HepG2 (cell line): ENCODE data around the gene ABCG2. TPM values are rescaled to one million over a fixed set of nuclear protein-coding genes. Genes with fewer than 3 reads are reported as not detected.

ENCODE experiments used
- ATAC-seq: fragments of 200-7000 bp; cut with Tn5 transposase; 3 replicates; pipeline ENCODE4 v1.9.1; 2020; ENCODE audit warnings: mild to moderate bottlenecking, moderate library complexity
- BruUV-seq: library from RNA; stranded (reverse); fragments of 400-500 nt; replicated peaks from 2 replicates; lab custom pipeline; 2021; lab: Mats Ljungman, UMichigan
- CTCF ChIA-PET: fragments of 300-600 bp; formaldehyde crosslinking; extraction: SDS; loops from one replicate; lab custom pipeline; 2021; ENCODE audit warnings: low total read pairs, inconsistent platforms, low intra/inter-chr PET ratio; lab: Yijun Ruan, JAX
- POLR2A ChIA-PET: fragments of 350-600 bp; sonication (Branson Sonifier 250); formaldehyde crosslinking; loops from one replicate; lab custom pipeline; 2020; ENCODE audit warnings: antibody characterized with exemption, inconsistent platforms; lab: Yijun Ruan, JAX
- DNase-seq: peaks from one replicate; pipeline ENCODE4 v3.0.0-alpha.2; 2015; ENCODE audit warnings: low spot score
- FAIRE-seq: peaks from 3 replicates; lab custom pipeline; 2011; peaks lifted over from hg19 to GRCh38; lab: Jason Lieb, UNC
- H2AFZ ChIP-seq: one replicate; pipeline ENCODE4 v1.6.1; 2011; ENCODE audit warnings: low read length, inconsistent platforms
- H3K27ac ChIP-seq: fragments of 300-600 bp; 3 replicates; pipeline ENCODE4 v1.8.0; 2011; ENCODE audit warnings: mixed run types, mild to moderate bottlenecking, mixed read lengths, low read length, inconsistent platforms; ENCODE audit not compliant: insufficient read depth; ENCODE audit errors: extremely low read length
- H3K27me3 ChIP-seq, 2 experiments: fragments of 200-600 bp in 1 of 2; 2 replicates in 1 of 2; 3 replicates in 1 of 2; pipeline versions ENCODE4 v1.6.0 to v1.8.0; 2011; ENCODE audit warnings: low read length in 2 of 2, mild to moderate bottlenecking in 2 of 2, moderate library complexity in 2 of 2, inconsistent platforms in 1 of 2; ENCODE audit not compliant: insufficient read depth in 2 of 2, control insufficient read depth in 1 of 2
- H3K36me3 ChIP-seq, 2 experiments: fragments of 200-600 bp in 1 of 2; replicated peaks in 1 of 2; 2 replicates in 1 of 2; 3 replicates in 1 of 2; pipeline versions ENCODE4 v1.5.1 to v1.8.0; 2011; ENCODE audit warnings: low read length in 2 of 2, inconsistent platforms in 1 of 2; ENCODE audit not compliant: insufficient read depth in 2 of 2, control insufficient read depth in 1 of 2
- H3K4me1 ChIP-seq: 2 replicates; pipeline ENCODE4 v1.5.1; 2012; ENCODE audit warnings: low read length, inconsistent platforms; ENCODE audit not compliant: insufficient read depth
- H3K4me2 ChIP-seq: 2 replicates; pipeline ENCODE4 v1.6.0; 2011; ENCODE audit warnings: low read depth, low read length, inconsistent platforms
- H3K4me3 ChIP-seq, 3 experiments: fragments of 200-600 bp in 1 of 3; sonication (generic), shearing (Covaris generic) in 1 of 3; replicated peaks in 1 of 3; 2 replicates each; pipeline ENCODE4 v1.5.1; 2011 to 2016; ENCODE audit warnings: low read length in 3 of 3, inconsistent platforms in 2 of 3, low read depth in 2 of 3, mild to moderate bottlenecking in 2 of 3, control low read depth in 1 of 3, mixed read lengths in 1 of 3; ENCODE audit not compliant: insufficient read depth in 1 of 3
- H3K79me2 ChIP-seq: one replicate; pipeline ENCODE4 v1.6.1; 2011; ENCODE audit warnings: low read length, inconsistent platforms; ENCODE audit not compliant: insufficient read depth
- H3K9ac ChIP-seq: 2 replicates; pipeline ENCODE4 v1.6.0; 2011; ENCODE audit warnings: mild to moderate bottlenecking, low read depth, low read length, inconsistent platforms; ENCODE audit not compliant: insufficient read depth
- H3K9me3 ChIP-seq: 2 replicates; pipeline ENCODE4 v1.5.1; 2012; ENCODE audit warnings: mild to moderate bottlenecking, low read length
- H4K20me1 ChIP-seq: 2 replicates; pipeline ENCODE4 v1.6.0; 2011; ENCODE audit warnings: inconsistent platforms, mild to moderate bottlenecking, low read length, moderate library complexity; ENCODE audit not compliant: insufficient read depth
- KAT7 ChIP-seq: IDR thresholded peaks from 2 replicates; pipeline ENCODE4 v1.6.1; 2018; ENCODE audit warnings: borderline replicate concordance, missing compliant biosample characterization
- KMT2A ChIP-seq: sonication (generic); formaldehyde crosslinking; IDR thresholded peaks from 2 replicates; pipeline ENCODE4 v1.4.0; 2020; ENCODE audit warnings: missing genetic modification reagents
- NFE2 ChIP-seq: sonication (generic); formaldehyde crosslinking; IDR thresholded peaks from 2 replicates; pipeline ENCODE4 v1.4.0; 2020; ENCODE audit warnings: missing genetic modification reagents
- PAWR ChIP-seq: sonication (generic); formaldehyde crosslinking; IDR thresholded peaks from 2 replicates; pipeline ENCODE4 v1.4.0; 2020; ENCODE audit warnings: missing genetic modification reagents, mild to moderate bottlenecking, borderline replicate concordance
- RAD51 ChIP-seq: fragments of 450-650 bp; IDR thresholded peaks from 2 replicates; pipeline ENCODE4 v1.6.1; 2016; ENCODE audit warnings: borderline replicate concordance
- ZNF713 ChIP-seq: sonication (generic); formaldehyde crosslinking; IDR thresholded peaks from 2 replicates; pipeline ENCODE4 v1.4.0; 2020; ENCODE audit warnings: mild to moderate bottlenecking, missing genetic modification reagents
- WGBS: methylation state at CpG from one replicate; pipeline ENCODE4 v1.1.6; 2017; ENCODE audit warnings: low lambda C conversion rate; 5-methylcytosine and 5-hydroxymethylcytosine counted together
- in situ Hi-C: cut with HindIII; loops from 2 replicates; pipeline ENCODE4 v1.10.0; 2017; ENCODE audit warnings: low pct_unique_long_range_greater_than_20kb; ENCODE audit not compliant: extremely low pct_ligation_motif_present
- intact Hi-C: fragments of 100-400 bp; cut with micrococcal nuclease; formaldehyde crosslinking; loops from one replicate; pipeline ENCODE4 v1.10.0; 2022; ENCODE audit not compliant: unreplicated experiment
- polyA plus RNA-seq, 8 experiments: library from polyadenylated mRNA; depleted of rRNA in 3 of 8; stranded (reverse) in 7 of 8; unstranded in 1 of 8; fragments of >200 nt; fragmentation: Illumina TruSeq in 4 of 8; extraction: Trizol in 4 of 8; gene quantifications; 2 replicates each; pipeline versions ENCODE4 v1.2.1 to v1.2.3, GENCODE V29; 2011 to 2016; ENCODE audit warnings: low read depth in 4 of 8, missing spikeins in 1 of 8, mixed read lengths in 1 of 8; ENCODE audit not compliant: insufficient read depth in 1 of 8
- total RNA-seq, 5 experiments: library from RNA; depleted of rRNA; stranded (reverse); fragments of >200 nt; fragmentation: Illumina TruSeq; extraction: Trizol; gene quantifications; 2 replicates each; pipeline ENCODE4 v1.2.3, GENCODE V29; 2016; ENCODE audit warnings: low read depth in 1 of 5
- TF ChIP-seq, protein P1 (sequence below): sonication (generic); formaldehyde crosslinking; IDR thresholded peaks from 2 replicates; pipeline ENCODE4; 2020; ENCODE audit warnings: missing genetic modification reagents, mild to moderate bottlenecking, borderline replicate concordance

Gene ABCG2
- total and polyA plus RNA-seq, 2 of the 13 experiments (the other 11 are each of a cell fraction or from before 2014, with no cell fraction given): 10.0 to 15.7 TPM

DNA sequence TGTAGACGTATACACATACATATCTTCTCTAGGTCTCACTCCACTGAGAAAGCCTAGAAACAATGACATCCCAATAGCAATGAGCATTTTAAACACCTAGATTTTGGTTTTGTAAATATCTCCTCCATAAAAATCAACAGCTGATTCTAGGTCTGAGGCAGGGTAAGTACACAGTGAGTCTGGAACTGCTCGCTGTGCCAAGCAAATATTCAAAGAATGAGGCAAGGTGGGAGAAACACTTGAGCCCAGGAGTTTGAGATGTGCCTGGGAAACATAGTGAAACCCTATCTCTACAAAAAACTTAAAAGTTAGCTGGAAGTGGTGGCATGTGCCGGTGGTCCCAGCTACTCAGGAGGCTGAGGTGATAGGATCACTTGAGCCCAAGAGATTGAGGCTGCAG lies 22.2 kb downstream of the ABCG2 start:
- H3K4me1 ChIP-seq: peaks cover 13% of the 10 kb centered on the region
- no peaks in the 10 kb centered on the region for H3K27me3 ChIP-seq
- intact Hi-C loops (no loop called here), in situ Hi-C loops (no loop called here)
- ChIA-PET POLR2A (no interaction called here), CTCF (no interaction called here)
- WGBS: 93% methylated on average over 3 of the region's 3 CpGs
- H3K9ac ChIP-seq: no peak overlapping the region
- no peak overlapping the region for H2AFZ ChIP-seq
- ATAC-seq (no peak), FAIRE-seq (no peak), DNase-seq (no peak)
- TF ChIP-seq RAD51 (no peak), KMT2A (no peak)
- H3K9me3 ChIP-seq: no peaks in the 10 kb centered on the region
- no peak overlapping the region for H3K4me3 ChIP-seq
- no TSS peak for BruUV-seq
- H4K20me1 ChIP-seq: no peaks in the 10 kb centered on the region
- 0 out of 5 replicates have a peak, but pooled peaks cover 0 to 6% of the 10 kb centered on the region in 2 experiments for H3K36me3 ChIP-seq
- H3K4me2 ChIP-seq: no peak overlapping the region
- H3K79me2 ChIP-seq: no peaks in the 10 kb centered on the region
- H3K27ac ChIP-seq: no peak overlapping the region

- 0 out of 5 replicates have a peak, but pooled peaks cover 0 to 6% of the 10 kb centered on the region in 2 experiments for H3K36me3 ChIP-seq
- H2AFZ ChIP-seq: no peak overlapping the region
- TF ChIP-seq KAT7 (CRISPR knock-in tag): no peak
- TF ChIP-seq, protein P1, sequence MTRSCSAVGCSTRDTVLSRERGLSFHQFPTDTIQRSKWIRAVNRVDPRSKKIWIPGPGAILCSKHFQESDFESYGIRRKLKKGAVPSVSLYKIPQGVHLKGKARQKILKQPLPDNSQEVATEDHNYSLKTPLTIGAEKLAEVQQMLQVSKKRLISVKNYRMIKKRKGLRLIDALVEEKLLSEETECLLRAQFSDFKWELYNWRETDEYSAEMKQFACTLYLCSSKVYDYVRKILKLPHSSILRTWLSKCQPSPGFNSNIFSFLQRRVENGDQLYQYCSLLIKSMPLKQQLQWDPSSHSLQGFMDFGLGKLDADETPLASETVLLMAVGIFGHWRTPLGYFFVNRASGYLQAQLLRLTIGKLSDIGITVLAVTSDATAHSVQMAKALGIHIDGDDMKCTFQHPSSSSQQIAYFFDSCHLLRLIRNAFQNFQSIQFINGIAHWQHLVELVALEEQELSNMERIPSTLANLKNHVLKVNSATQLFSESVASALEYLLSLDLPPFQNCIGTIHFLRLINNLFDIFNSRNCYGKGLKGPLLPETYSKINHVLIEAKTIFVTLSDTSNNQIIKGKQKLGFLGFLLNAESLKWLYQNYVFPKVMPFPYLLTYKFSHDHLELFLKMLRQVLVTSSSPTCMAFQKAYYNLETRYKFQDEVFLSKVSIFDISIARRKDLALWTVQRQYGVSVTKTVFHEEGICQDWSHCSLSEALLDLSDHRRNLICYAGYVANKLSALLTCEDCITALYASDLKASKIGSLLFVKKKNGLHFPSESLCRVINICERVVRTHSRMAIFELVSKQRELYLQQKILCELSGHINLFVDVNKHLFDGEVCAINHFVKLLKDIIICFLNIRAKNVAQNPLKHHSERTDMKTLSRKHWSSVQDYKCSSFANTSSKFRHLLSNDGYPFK (CRISPR knock-in tag): no peak
- no peak for TF ChIP-seq ZNF713 (CRISPR knock-in tag)
- no peak for TF ChIP-seq PAWR (CRISPR knock-in tag)
- no peak for TF ChIP-seq NFE2 (CRISPR knock-in tag)
- TF ChIP-seq, all 625 proteins: peak for 0
- Histone ChIP-seq H3K27me3 (no peaks in the 10 kb centered on the region), H3K27ac (no peak overlapping the region), H4K20me1 (no peaks in the 10 kb centered on the region), H3K9me3 (no peaks in the 10 kb centered on the region), H3K79me2 (no peaks in the 10 kb centered on the region), H3K9ac (no peak overlapping the region), H3K4me1 (peaks cover 13% of the 10 kb centered on the region), H3K4me2 (no peak overlapping the region), H3K4me3 (no peak overlapping the region)
- ChIA-PET CTCF (no interaction called here), POLR2A (no interaction called here)
- BruUV-seq: no TSS peak
- DNase-seq (no peak), ATAC-seq (no peak), FAIRE-seq (no peak)
- intact Hi-C loops: no loop called here
- in situ Hi-C loops: no loop called here
- WGBS: 77% methylated on average over 3 of the region's 3 CpGs
Measured at GRCh38 chr4:88135356-88135663, 23.1 kb downstream of the ABCG2 start.
